Spleen (tissue), 7 donors: ENCODE results near the gene RAB33A.

Experiments
- POLR2A ChIP-seq, 3 donors: fragments of 450-650 bp; IDR thresholded peaks; one replicate each; pipeline ENCODE4 v1.5.1; 2017; ENCODE audit warnings: antibody characterized with exemption in 3 of 3, mild to moderate bottlenecking in 1 of 3
- POLR2AphosphoS5 ChIP-seq, 3 donors: sonication (generic); formaldehyde crosslinking; IDR thresholded peaks; one replicate each; pipeline ENCODE4 v1.5.1; 2017; ENCODE audit warnings: antibody characterized with exemption in 3 of 3
- TF ChIP-seq, protein P1 (sequence below), 11 experiments: fragments of 200-600 bp in 7 of 11; fragments of 450-650 bp in 4 of 11; sonication (generic) in 4 of 11; IDR thresholded peaks in 8 of 11; conservative IDR thresholded peaks in 3 of 11; 1 replicate in 7 of 11; 2 replicates in 4 of 11; pipeline versions ENCODE4 v1.4.0 to v1.8.0; 2016 to 2021; ENCODE audit warnings: antibody characterized with exemption in 11 of 11, inconsistent platforms in 4 of 11, mild to moderate bottlenecking in 1 of 11
- donor health status: DM: no; HTN: no; CAD: no; lungs with moderate emphysema.
- donor health status: DM: no; HTN: no; CAD: no.
- donor health status: DM: no; HTN: no; CAD: no.

DNA sequence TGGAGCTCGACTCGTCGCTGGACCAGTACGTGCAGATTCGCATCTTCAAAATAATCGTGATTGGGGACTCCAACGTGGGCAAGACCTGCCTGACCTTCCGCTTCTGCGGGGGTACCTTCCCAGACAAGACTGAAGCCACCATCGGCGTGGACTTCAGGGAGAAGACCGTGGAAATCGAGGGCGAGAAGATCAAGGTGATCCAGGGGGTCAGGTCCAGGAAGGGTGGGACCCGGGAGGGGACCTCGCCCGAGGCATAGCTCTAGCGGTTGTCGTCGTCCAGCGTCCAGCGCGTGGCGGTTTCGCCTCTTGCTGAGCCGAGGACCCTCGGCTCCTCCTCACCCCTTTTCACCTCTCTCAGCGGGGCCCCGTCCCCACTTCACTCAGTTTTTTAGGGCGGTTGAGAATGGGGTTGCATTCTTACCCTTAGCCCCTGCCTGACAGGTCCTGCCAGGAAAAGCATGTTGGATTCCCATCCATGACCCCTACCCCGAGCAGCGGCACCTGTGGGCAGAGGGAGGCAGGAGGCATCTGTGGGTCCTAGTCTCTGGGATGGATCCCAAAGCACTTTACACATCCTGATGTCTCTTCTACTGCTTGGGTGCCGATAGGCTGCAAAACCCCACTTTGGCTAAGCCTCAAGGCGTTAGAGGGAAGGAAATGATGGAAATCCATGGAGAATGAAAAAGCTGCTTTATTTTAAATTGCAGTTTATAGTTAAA is 524 bp downstream of the RAB33A start:
- TF ChIP-seq, protein P1, sequence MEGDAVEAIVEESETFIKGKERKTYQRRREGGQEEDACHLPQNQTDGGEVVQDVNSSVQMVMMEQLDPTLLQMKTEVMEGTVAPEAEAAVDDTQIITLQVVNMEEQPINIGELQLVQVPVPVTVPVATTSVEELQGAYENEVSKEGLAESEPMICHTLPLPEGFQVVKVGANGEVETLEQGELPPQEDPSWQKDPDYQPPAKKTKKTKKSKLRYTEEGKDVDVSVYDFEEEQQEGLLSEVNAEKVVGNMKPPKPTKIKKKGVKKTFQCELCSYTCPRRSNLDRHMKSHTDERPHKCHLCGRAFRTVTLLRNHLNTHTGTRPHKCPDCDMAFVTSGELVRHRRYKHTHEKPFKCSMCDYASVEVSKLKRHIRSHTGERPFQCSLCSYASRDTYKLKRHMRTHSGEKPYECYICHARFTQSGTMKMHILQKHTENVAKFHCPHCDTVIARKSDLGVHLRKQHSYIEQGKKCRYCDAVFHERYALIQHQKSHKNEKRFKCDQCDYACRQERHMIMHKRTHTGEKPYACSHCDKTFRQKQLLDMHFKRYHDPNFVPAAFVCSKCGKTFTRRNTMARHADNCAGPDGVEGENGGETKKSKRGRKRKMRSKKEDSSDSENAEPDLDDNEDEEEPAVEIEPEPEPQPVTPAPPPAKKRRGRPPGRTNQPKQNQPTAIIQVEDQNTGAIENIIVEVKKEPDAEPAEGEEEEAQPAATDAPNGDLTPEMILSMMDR (IDR thresholded peaks at IDR 0.05 in 8 of 11, conservative IDR thresholded peaks at IDR 0.05 in 3 of 11), result no peak
- TF ChIP-seq POLR2A (IDR thresholded peaks at IDR 0.05), result no peak
- no peak for TF ChIP-seq POLR2AphosphoS5 (IDR thresholded peaks at IDR 0.05)
